ENCODE measurements around the gene PODNL1. TPM values are rescaled to one million over a fixed set of nuclear protein-coding genes. Genes with fewer than 3 reads are reported as not detected.

Gene PODNL1
- total and polyA plus RNA-seq, 2 of the 8 experiments (the other 6 are each of a cell fraction or from before 2014, with no cell fraction given) = 1.0 to 1.5 TPM

DNA sequence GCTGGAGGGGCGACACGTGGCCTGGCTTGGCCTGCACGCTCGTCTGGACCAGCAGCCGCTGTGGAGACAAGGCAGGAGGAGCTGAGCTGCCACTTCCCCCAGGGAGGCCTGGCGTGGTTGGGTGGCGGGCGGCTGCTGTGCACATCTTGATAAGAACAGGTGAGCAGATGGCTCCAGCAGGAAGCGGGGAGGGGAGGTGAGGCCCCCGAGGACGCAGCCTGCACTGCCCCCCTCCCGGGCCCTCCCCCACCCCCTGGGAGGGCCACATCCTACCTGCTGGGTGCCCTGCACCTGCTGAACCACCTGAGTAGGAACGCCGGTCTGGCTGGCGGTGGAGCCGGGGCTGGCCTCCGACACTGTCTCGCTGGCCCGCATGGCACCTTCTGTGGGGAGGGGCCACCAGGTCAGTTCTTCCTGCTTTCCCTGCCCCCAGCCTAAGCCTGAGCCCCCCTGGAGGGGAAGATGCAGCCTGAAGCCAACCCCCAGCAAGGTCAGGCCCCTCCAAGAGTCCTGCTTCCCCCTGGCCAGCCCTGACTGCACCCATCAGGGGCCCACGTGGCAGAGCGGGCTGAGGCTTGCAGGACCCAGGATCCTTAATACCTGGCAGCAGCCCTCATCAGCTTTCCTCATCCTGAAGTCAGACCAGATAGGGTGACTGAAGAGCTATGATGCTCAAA, 45.1 kb upstream of the PODNL1 start:
- H3K23me2 ChIP-seq (ENCODE audit: low read depth, low read length) = no peaks in the 10 kb centered on the region; the same call in 1 of the 2 replicates
- H2AFZ ChIP-seq (ENCODE audit: low read length) = no peak overlapping the region
- H4K20me1 ChIP-seq (replicated peaks in 1 of 2; ENCODE audit: control insufficient read depth in 1 of 2, insufficient read depth in 2 of 2, low read length in 2 of 2) = no peaks in the 10 kb centered on the region
- H2BK12ac ChIP-seq (ENCODE audit: low read depth, low read length) = peak overlapping the region; percentile 87; the same call in 1 of the 2 replicates
- H3K27ac ChIP-seq (ENCODE audit: low read depth, low read length) = no peak overlapping the region
- H3K79me1 ChIP-seq (ENCODE audit: low read depth, low read length) = no peaks in the 10 kb centered on the region
- peak overlapping the region; percentile 72; the same call in 1 of the 2 replicates for H2BK15ac ChIP-seq (ENCODE audit: low read length)
- no peak overlapping the region; the same call in 1 of the 2 replicates for H2AK5ac ChIP-seq (ENCODE audit: low read depth, low read length)
- ChIA-PET POLR2A (ENCODE audit: partially characterized antibody) (interaction anchor here (1.4 to 1.9 kb wide), 2 partner anchors 19 to 27 kb away, joined by 3 to 9 read pairs; no protein-coding TSS in a partner anchor), CTCF (ENCODE audit: partially characterized antibody) (interaction anchor here (1.0 to 1.4 kb wide), 3 partner anchors 17 to 60 kb away, joined by 3 to 4 read pairs (median 4); partner anchors contain the start of gene IL27RA)
- H3K4me2 ChIP-seq (ENCODE audit: insufficient read depth in 1 of 2, low read depth in 2 of 2, low read length in 2 of 2) = no peak overlapping the region
- H3K4ac ChIP-seq (replicated peaks; ENCODE audit: insufficient read length, low read depth, low read length) = no peak overlapping the region
- H4K91ac ChIP-seq (replicated peaks; ENCODE audit: insufficient read length, low read length) = peak overlapping the region; percentile 47
- 84% methylated on average over 17 of the region's 21 CpGs; no CpG with 5 or more reads in 1 of the 2 experiments for WGBS, 2 experiments (ENCODE audit: extremely low coverage in 1 of 2, insufficient coverage in 1 of 2, insufficient read length in 1 of 2, insufficient replicate concordance in 2 of 2, low coverage in 1 of 2, low lambda C conversion rate in 2 of 2, missing lambda C conversion rate in 1 of 2)
- FAIRE-seq (no peak), DNase-seq (ENCODE audit: low read depth in 1 of 2, low spot score in 2 of 2) (no peak)
- TF ChIP-seq RFX5 (IDR thresholded peaks at IDR 0.05; ENCODE audit: borderline replicate concordance, low read depth, low read length) (no peak), YY1 (IDR thresholded peaks at IDR 0.05; ENCODE audit: low read depth, low read length) (no peak), MAFK (IDR thresholded peaks at IDR 0.05; ENCODE audit: low read depth, low read length) (no peak), RNF2 (IDR thresholded peaks at IDR 0.05; ENCODE audit: borderline replicate concordance, low read depth, low read length, missing control alignments, poor library complexity, severe bottlenecking) (no peak), CREB1 (IDR thresholded peaks at IDR 0.05) (no peak), BRCA1 (IDR thresholded peaks at IDR 0.05; ENCODE audit: low read depth, low read length) (no peak), SUZ12 (IDR thresholded peaks at IDR 0.05; ENCODE audit: low read length) (no peak)
- no peaks in the 10 kb centered on the region for H3K9me3 ChIP-seq (ENCODE audit: insufficient read depth in 2 of 2, low read depth in 1 of 2, low read length in 1 of 2)
- H3K23ac ChIP-seq (ENCODE audit: insufficient read length) = no peak overlapping the region
- 0 out of 8 replicates have a peak, but pooled peaks cover 0 to 3% (median 0%) of the 10 kb centered on the region in 4 experiments for H3K36me3 ChIP-seq (ENCODE audit: control insufficient read depth in 2 of 4, insufficient read depth in 4 of 4, low read length in 3 of 4)
- peaks cover 0 to 48% (median 37%) of the 10 kb centered on the region in 4 experiments; a peak in 6 of 7 replicates for H3K4me1 ChIP-seq (replicated peaks in 1 of 4; ENCODE audit: control insufficient read depth in 3 of 4, insufficient read depth in 4 of 4, low read length in 3 of 4)
- H2BK20ac ChIP-seq (ENCODE audit: low read length) = no peak overlapping the region
- no peak overlapping the region for H2BK120ac ChIP-seq (replicated peaks; ENCODE audit: low read depth, low read length)
- no peak overlapping the region for H3K14ac ChIP-seq (ENCODE audit: insufficient read length)
- H3K79me2 ChIP-seq (ENCODE audit: control insufficient read depth in 1 of 2, insufficient read depth in 2 of 2, low read length in 2 of 2) = no peaks in the 10 kb centered on the region
- no peak overlapping the region; a peak in 1 of 7 replicates for H3K9ac ChIP-seq (replicated peaks in 1 of 4; ENCODE audit: extremely low read depth in 1 of 4, low read depth in 3 of 4, low read length in 3 of 4)
- H2BK5ac ChIP-seq (ENCODE audit: low read depth, low read length) = peak overlapping the region; percentile 71; the same call in 1 of the 2 replicates
- no peaks in the 10 kb centered on the region for H3K27me3 ChIP-seq (replicated peaks in 1 of 4; ENCODE audit: control insufficient read depth in 3 of 4, extremely low read depth in 1 of 4, insufficient read depth in 3 of 4, low read length in 3 of 4)
- peak overlapping the region; percentile 32; the same call in 1 of the 2 replicates for H3K18ac ChIP-seq (ENCODE audit: extremely low read depth, low read length)
- H3K56ac ChIP-seq (replicated peaks; ENCODE audit: insufficient read length, low read depth, low read length) = no peak overlapping the region
- no peak overlapping the region for H3K4me3 ChIP-seq (ENCODE audit: extremely low read depth in 1 of 4, insufficient read depth in 2 of 4, low read depth in 3 of 4, low read length in 4 of 4)
- peak overlapping the region; percentile 15; the same call in 1 of the 2 replicates for H4K8ac ChIP-seq (ENCODE audit: extremely low read depth, insufficient read depth, low read length)
- H4K5ac ChIP-seq (ENCODE audit: insufficient read length, low read depth, low read length) = no peak overlapping the region

Measured in H1 (cell line).